Measurements from ENCODE around the gene MPRIP. TPM values are rescaled to one million over a fixed set of nuclear protein-coding genes. Genes with fewer than 3 reads are reported as not detected.

Gene MPRIP
- total and polyA plus RNA-seq, 5 experiments from 2014 or later, result 16.9 to 234 (median 28.3) TPM

DNA sequence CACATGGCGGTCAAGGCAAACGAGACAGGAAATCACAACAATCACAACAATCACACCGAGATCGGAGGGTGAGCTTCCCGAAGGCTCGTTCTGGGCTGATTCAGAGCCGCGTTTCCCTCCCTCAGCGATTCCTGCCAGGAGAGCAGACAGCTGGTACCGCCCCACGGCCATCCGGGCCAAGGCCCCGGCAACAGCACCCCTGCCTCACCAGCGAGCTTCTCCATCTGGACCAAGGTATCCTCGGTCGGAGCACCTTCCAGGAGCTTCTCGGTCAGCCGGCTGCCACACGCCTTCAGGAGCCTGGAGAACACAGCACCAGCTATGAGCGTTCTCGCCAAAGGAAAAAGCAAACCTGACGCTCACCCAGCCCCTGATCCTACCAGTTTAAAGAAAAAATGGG is 179.1 kb downstream of the MPRIP start:
- H3K9me3 Mint-ChIP-seq, result no peaks in the 10 kb centered on the region
- DNase-seq (no peak), ATAC-seq (no peak)
- POLR2A ChIA-PET, result no interaction called here
- H3K4me3 Mint-ChIP-seq, result no peak overlapping the region
- H3K4me1 Mint-ChIP-seq, result peaks cover 0 to 7% (median 0%) of the 10 kb centered on the region in 4 donors
- H3K27ac Mint-ChIP-seq, result no peak overlapping the region
- H3K36me3 Mint-ChIP-seq, result peaks cover 4 to 93% (median 21%) of the 10 kb centered on the region in 3 donors
- no peaks in the 10 kb centered on the region for H3K27me3 Mint-ChIP-seq

GRCh38 chr17:17223736-17224135 is 181.5 kb downstream of the MPRIP start:
- H3K4me1 Mint-ChIP-seq, result peaks cover 0 to 4% (median 0%) of the 10 kb centered on the region in 4 donors
- DNase-seq, result no peak
- POLR2A ChIA-PET, result interaction anchor here (0.5 to 0.6 kb wide), 2 partner anchors 13 to 389 kb away, joined by 3 to 11 read pairs; partner anchors contain the start of gene FLCN
- no peaks in the 10 kb centered on the region for H3K27me3 Mint-ChIP-seq
- no peak overlapping the region for H3K27ac Mint-ChIP-seq
- H3K4me3 Mint-ChIP-seq, result no peak overlapping the region
- no peaks in the 10 kb centered on the region for H3K9me3 Mint-ChIP-seq
- peaks cover 4 to 94% (median 19%) of the 10 kb centered on the region in 3 donors for H3K36me3 Mint-ChIP-seq
- no peak for ATAC-seq

- Mint-ChIP-seq H3K36me3 (peaks cover 4 to 95% (median 21%) of the 10 kb centered on the region in 3 donors), H3K27me3 (no peaks in the 10 kb centered on the region), H3K4me1 (peaks cover 0 to 8% (median under 1%) of the 10 kb centered on the region in 4 donors), H3K4me3 (no peak overlapping the region), H3K27ac (no peak overlapping the region), H3K9me3 (no peaks in the 10 kb centered on the region)
- DNase-seq (no peak), ATAC-seq (no peak)
- POLR2A ChIA-PET, result no interaction called here
Measured at GRCh38 chr17:17224137-17224536, 181.9 kb downstream of the MPRIP start.

DNA sequence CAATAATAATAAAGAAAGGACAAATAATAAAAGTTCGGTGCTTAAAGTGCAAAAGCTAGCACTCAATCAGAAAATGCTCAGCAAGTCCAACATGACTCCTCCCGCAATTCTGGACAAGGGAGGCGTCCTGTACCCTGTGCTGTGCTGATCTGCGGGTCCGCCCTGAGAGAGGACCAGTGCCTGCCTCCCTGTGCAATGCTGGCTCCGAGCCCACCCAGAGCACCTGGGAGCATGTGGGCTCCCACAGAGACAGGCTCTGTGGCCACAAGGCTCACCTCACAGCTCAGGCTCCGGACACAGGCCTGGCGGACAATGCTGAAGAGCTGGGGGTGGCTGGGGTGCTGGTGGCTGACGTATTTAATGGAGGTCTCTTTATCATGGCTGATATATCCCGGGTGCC is 183.6 kb downstream of the MPRIP start:
- ATAC-seq (no peak), DNase-seq (no peak)
- Mint-ChIP-seq H3K9me3 (no peaks in the 10 kb centered on the region), H3K27me3 (no peaks in the 10 kb centered on the region), H3K4me3 (no peak overlapping the region), H3K27ac (no peak overlapping the region), H3K36me3 (peaks cover 4 to 96% (median 19%) of the 10 kb centered on the region in 3 donors), H3K4me1 (peaks cover 0 to 8% (median 2%) of the 10 kb centered on the region in 4 donors)
- POLR2A ChIA-PET, result no interaction called here

DNA sequence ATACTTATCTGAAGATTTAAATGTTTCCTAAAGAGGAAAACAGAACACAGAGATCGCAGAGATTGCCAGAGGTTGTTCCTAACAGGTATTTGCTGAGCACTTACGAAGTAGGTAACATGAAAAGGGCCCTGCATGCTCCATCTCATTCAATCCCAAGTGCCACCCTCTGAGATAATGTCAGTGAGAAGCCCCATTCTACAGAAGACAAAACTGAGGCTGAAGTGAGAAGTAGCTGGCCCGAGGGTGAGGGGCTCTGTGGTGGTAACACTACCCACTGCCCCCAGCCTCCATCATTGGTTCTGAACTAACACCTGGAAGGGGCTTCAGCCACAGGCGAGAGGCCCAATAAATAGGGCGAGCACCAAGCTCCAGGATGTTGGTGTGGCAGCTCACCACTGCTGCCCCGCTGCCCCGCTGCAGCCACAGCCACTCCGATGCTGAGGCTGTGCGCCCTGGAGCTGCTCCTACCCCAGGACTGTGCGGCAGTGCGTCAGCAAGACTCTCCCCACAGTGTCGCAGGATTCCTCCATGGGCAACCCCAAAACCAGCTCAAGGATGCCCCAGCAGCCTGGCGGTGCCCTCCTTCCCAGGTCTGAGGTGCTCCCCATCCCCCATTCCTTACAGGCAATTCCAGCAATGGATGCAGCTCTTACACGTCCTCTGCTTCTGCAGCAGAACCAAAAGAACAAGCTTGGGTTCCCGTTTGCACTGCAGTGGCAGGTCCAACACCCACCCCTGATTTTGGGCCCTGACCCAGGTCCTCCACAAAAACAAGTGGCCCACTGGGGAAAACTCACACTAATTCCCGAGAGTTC is 184.4 kb downstream of the MPRIP start:
- POLR2A ChIA-PET, result interaction anchor here (0.9 kb wide), 1 partner anchor 12 kb away, joined by 3 read pairs; no protein-coding TSS in a partner anchor

DNA sequence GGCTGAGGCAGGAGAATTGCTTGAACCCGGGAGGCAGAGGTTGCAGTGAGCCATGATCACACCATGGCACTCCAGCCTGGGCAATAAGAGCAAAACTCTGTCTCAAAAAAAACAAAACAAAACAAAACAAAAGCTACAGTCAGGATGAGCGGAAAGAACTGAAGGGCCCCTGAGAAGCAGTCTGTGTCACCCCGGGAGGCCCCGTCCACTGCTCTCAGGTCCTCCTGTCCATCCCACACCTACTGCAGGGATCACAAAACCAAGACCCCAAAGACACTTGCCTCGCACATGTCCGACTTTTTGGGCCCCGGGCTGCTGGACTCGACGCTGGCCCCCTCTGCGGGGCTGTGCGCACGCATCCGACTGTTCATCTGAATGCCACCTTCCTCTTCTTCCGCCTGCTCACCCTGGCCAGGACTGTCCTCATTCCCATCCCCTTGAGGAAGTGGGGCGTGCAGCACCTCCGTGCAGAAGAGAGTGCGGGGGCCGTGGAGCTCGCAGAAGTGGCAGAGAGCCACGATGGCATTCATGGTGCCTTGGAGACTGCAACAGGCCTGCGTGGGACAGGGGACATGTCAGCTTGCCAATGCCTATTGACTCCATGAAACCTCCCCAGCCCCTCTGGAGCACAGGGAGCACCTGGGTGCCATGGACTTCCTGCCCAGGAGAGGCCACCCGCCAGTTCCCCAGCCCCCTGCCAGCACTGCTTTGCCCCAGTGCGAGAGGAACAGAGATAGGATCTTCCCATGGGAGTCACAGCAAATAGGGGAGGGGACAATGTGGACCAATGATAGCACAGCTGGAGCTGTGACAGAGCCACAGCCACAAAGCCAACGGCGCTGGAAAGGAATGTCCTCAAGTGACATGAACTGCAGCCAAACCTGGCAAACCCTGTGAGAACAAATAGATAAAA is 185.6 kb downstream of the MPRIP start:
- Mint-ChIP-seq H3K4me1 (peaks cover 0 to 15% (median 11%) of the 10 kb centered on the region in 4 donors), H3K9me3 (no peaks in the 10 kb centered on the region), H3K4me3 (no peak overlapping the region), H3K27me3 (no peaks in the 10 kb centered on the region), H3K27ac (peak overlapping the region in 3 of 10 donors; percentile 7 to 32 (median 13)), H3K36me3 (peaks cover 4 to 95% (median 14%) of the 10 kb centered on the region in 3 donors)
- POLR2A ChIA-PET, result no interaction called here
- DNase-seq (no peak), ATAC-seq (no peak)

More for the DNA sequence above, 184.4 kb downstream of the MPRIP start:
- ATAC-seq (no peak), DNase-seq (no peak)
- Mint-ChIP-seq H3K9me3 (no peaks in the 10 kb centered on the region), H3K4me1 (peaks cover 0 to 9% (median 3%) of the 10 kb centered on the region in 4 donors), H3K27me3 (no peaks in the 10 kb centered on the region), H3K27ac (no peak overlapping the region), H3K4me3 (no peak overlapping the region), H3K36me3 (peaks cover 4 to 94% (median 16%) of the 10 kb centered on the region in 3 donors)

DNA sequence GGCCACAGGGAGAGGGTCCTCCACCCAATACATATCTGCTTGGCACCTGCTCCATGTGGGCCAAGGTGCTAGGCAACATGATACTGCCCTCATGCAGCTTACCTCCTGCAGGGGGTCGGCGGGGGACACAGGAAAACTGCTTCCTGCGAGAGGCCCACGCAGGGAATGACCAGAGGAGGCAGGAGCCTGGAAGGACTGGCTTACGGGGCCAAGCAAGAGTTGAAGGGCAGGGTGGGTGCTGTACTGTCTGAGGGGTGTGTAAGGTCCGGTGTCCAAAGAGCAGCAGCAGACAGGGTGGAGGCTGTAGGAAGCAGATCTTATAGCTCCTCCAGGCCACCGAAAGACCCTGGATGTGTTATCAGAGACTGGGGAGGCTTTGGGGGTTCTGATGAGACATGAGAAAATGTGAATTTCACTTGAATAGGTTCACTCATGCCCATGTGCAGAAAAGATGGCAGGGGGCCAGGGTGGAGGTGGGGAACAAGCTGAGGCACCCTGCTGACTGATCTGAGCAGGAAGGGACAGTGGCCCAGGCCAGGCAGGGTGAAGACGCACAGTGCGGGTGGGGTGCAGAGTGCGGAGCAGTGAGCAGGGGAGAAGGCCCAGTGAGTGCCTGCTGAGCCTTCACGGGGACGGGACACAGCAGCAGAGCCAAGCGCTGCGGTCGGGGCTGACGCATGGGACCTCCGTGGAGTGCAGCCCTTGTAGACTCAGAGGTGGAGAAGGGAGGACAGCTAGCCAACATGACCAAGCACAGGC is 186.4 kb downstream of the MPRIP start:
- Mint-ChIP-seq H3K27ac (peak overlapping the region in 4 of 10 donors; percentile 32 to 76 (median 67)), H3K4me1 (peaks cover 0 to 15% (median 12%) of the 10 kb centered on the region in 4 donors), H3K27me3 (no peaks in the 10 kb centered on the region), H3K4me3 (peak overlapping the region in 1 of 10 donors; percentile 41), H3K9me3 (no peaks in the 10 kb centered on the region), H3K36me3 (peaks cover 4 to 87% (median 14%) of the 10 kb centered on the region in 3 donors)
- POLR2A ChIA-PET, result no interaction called here
- no peak for DNase-seq
- ATAC-seq, result no peak

DNA sequence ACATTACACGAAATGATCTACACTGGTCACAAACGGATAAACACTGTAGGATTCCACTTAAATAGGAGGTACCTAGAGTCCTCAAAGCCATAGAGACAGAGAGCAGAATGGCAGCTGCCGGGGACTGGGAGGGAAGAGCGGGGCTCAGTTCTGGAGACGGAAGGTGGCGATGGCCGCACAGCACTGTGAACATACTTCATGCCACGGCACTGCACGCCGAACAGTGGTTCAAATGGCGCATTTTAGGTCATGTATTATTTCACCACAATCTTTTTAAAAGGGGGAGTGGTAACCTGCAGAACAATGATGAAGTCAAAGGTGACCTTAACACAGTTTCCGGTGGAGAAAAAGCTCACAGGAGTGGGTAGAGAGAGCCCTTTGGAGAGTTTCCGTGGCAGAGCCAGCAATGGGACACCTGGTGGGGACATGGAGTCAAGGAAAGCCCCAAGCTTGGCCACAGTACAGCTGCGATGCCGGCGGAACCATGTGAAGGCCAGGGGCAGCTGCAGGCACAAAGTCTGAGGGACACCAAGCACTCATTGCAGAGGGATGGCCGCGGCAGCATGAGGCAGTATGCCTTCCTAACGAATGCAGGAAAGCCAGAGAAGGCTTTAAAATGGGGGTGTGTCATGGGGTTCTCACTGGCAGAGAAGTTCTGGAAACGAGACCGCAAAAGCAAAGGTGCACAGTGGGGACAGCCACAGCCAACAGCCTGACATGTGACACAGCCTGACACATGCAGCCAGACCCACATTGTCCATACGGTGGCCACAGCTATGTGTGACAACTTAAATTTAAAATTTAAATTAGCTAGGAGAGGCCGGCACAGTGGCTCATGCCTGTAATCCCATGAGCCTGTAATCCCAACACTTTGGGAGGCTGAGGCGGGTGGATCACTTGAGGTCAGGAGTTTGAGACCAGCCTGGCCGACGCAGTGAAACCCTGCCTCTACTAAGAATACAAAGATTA is 187.4 kb downstream of the MPRIP start:
- Mint-ChIP-seq H3K27me3 (no peaks in the 10 kb centered on the region), H3K4me1 (peaks cover 0 to 19% (median 13%) of the 10 kb centered on the region in 4 donors), H3K36me3 (peaks cover 4 to 78% (median 14%) of the 10 kb centered on the region in 3 donors), H3K9me3 (no peaks in the 10 kb centered on the region), H3K27ac (peak overlapping the region in 3 of 10 donors; percentile 46 to 76 (median 48)), H3K4me3 (no peak overlapping the region)
- POLR2A ChIA-PET, result no interaction called here
- no peak for DNase-seq
- ATAC-seq, result no peak

DNA sequence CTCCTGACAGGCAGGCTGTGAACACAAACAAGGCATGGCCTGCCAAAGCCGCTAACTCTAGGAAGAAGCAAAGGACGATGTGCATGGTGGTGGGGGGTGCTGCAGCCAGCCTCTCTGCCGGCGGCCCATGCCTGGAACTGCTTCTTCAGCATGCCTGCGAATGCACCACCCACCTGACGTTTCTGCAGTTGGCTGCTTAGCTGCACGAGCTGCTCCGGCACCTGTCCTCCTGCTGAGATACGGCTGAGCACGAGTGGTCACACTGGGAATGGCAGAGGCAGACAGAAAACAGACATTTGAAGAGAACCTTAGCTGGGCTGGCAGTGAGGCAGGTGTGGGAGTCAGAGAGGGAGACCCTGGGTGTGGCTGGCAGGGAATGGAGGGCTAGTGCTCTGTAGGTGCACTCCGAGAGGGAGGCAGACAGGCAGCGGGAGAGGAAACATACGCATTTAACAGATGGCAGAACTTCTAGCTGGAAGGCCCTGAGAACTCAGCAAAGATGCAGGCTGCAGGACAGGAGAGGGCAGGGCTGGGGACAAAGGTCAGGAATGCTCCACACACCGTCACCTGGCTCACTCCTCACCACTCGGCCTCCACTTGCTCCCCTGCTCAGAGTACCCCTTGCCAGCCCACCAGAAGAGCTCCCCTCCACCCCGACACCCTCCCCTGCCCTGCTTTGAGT is 189.5 kb downstream of the MPRIP start:
- H3K27ac Mint-ChIP-seq, result peak overlapping the region in 3 of 10 donors; percentile 2 to 89 (median 74)
- H3K4me1 Mint-ChIP-seq, result peaks cover 19 to 35% (median 27%) of the 10 kb centered on the region in 4 donors
- peaks cover 0 to 59% (median 8%) of the 10 kb centered on the region in 3 donors for H3K36me3 Mint-ChIP-seq
- no peak overlapping the region for H3K4me3 Mint-ChIP-seq
- POLR2A ChIA-PET, result no interaction called here
- no peak for ATAC-seq
- no peaks in the 10 kb centered on the region for H3K9me3 Mint-ChIP-seq
- DNase-seq, result no peak
- H3K27me3 Mint-ChIP-seq, result no peaks in the 10 kb centered on the region

DNA sequence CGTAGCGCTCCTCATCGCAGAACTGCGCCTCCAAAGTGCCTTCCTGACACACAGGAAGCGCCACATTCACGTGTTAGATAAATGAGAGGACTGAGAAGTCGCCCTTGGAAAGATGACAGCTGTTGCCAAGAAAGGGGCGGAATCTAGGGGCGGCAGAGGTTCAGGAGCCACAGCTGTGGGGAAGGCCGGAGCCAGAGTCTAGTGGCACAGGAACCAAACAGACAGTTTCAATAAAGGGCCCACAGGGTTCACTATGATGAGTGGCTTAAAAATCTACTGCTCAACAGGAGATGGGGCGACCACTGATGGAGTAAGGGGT is 190.0 kb downstream of the MPRIP start:
- peak overlapping the region in 1 of 10 donors; percentile 89 for H3K27ac Mint-ChIP-seq
- no peak for DNase-seq
- H3K9me3 Mint-ChIP-seq, result no peaks in the 10 kb centered on the region
- ATAC-seq, result no peak
- peaks cover 22 to 35% (median 28%) of the 10 kb centered on the region in 4 donors for H3K4me1 Mint-ChIP-seq
- peaks cover 0 to 54% (median 6%) of the 10 kb centered on the region in 3 donors for H3K36me3 Mint-ChIP-seq
- H3K4me3 Mint-ChIP-seq, result peak overlapping the region in 1 of 10 donors; percentile 41
- no peaks in the 10 kb centered on the region for H3K27me3 Mint-ChIP-seq
- POLR2A ChIA-PET, result interaction anchor here (0.6 kb wide), 1 partner anchor 43 kb away, joined by 4 read pairs; no protein-coding TSS in a partner anchor

Data from naive thymus-derived CD8-positive, alpha-beta T cell (primary cell).